SW480 (cell line): ENCODE data around the gene RIMBP2.
A peak's percentile ranks its signal among the peaks of the same experiment; 100 is the strongest.
"Not testable (repeated sequence)": the region's sequence is repeated elsewhere in the genome, so short reads cannot be mapped to it uniquely, and the experiment has no call there.

Source experiments
- DNase-seq: peaks from one replicate; pipeline ENCODE4 v3.0.0-alpha.2; 2016; ENCODE audit warnings: low spot score

Gene RIMBP2

GRCh38 chr12:130602251-130602650, 113.8 kb downstream of the RIMBP2 start:
- DNase-seq: no peak

- no peak for DNase-seq
Measured at GRCh38 chr12:130601327-130601726, 114.8 kb downstream of the RIMBP2 start.

- no peak for DNase-seq
Measured at GRCh38 chr12:130596241-130596640, 119.9 kb downstream of the RIMBP2 start.

- no peak for DNase-seq
Measured at GRCh38 chr12:130595566-130595965, 120.5 kb downstream of the RIMBP2 start.

GRCh38 chr12:130593056-130593455, 123.0 kb downstream of the RIMBP2 start:
- DNase-seq: no peak

GRCh38 chr12:130592641-130593040, 123.5 kb downstream of the RIMBP2 start:
- no peak for DNase-seq

- DNase-seq: no peak
Measured at GRCh38 chr12:130591736-130592135, 124.4 kb downstream of the RIMBP2 start.

GRCh38 chr12:130590685-130591084, 125.4 kb downstream of the RIMBP2 start:
- DNase-seq: no peak

GRCh38 chr12:130589540-130590317, 126.4 kb downstream of the RIMBP2 start:
- no peak for DNase-seq

- DNase-seq: no peak
Measured at GRCh38 chr12:130588696-130589539, 127.2 kb downstream of the RIMBP2 start.

GRCh38 chr12:130587966-130588365, 128.1 kb downstream of the RIMBP2 start:
- DNase-seq: no peak

- not testable (repeated sequence) for DNase-seq
Measured at GRCh38 chr12:130584475-130584874, 131.6 kb downstream of the RIMBP2 start.

- DNase-seq: no peak
Measured at GRCh38 chr12:130583800-130584199, 132.3 kb downstream of the RIMBP2 start.

GRCh38 chr12:130583317-130583716, 132.8 kb downstream of the RIMBP2 start:
- DNase-seq: no peak

- DNase-seq: peak; percentile 31
Measured at GRCh38 chr12:130582286-130582685, 133.8 kb downstream of the RIMBP2 start.

GRCh38 chr12:130581782-130582181, 134.3 kb downstream of the RIMBP2 start:
- no peak for DNase-seq

- DNase-seq: no peak
Measured at GRCh38 chr12:130579231-130579630, 136.9 kb downstream of the RIMBP2 start.

GRCh38 chr12:130577351-130577750, 138.7 kb downstream of the RIMBP2 start:
- DNase-seq: no peak

GRCh38 chr12:130576371-130576816, 139.7 kb downstream of the RIMBP2 start:
- no peak for DNase-seq

GRCh38 chr12:130574402-130574801, 141.7 kb downstream of the RIMBP2 start:
- DNase-seq: no peak

GRCh38 chr12:130573766-130574165, 142.3 kb downstream of the RIMBP2 start:
- DNase-seq: no peak

- no peak for DNase-seq
Measured at GRCh38 chr12:130573235-130573634, 142.9 kb downstream of the RIMBP2 start.

- no peak for DNase-seq
Measured at GRCh38 chr12:130572553-130572952, 143.5 kb downstream of the RIMBP2 start.
